HepG2 (cell line): ENCODE data around the gene C12orf43. TPM values are rescaled to one million over a fixed set of nuclear protein-coding genes. Genes with fewer than 3 reads are reported as not detected.

ENCODE experiments used
- ATAC-seq: fragments of 200-7000 bp; cut with Tn5 transposase; 3 replicates; pipeline ENCODE4 v1.9.1; 2020; ENCODE audit warnings: mild to moderate bottlenecking, moderate library complexity
- BruUV-seq: library from RNA; stranded (reverse); fragments of 400-500 nt; replicated peaks from 2 replicates; lab custom pipeline; 2021; lab: Mats Ljungman, UMichigan
- CTCF ChIA-PET: fragments of 300-600 bp; formaldehyde crosslinking; extraction: SDS; loops from one replicate; lab custom pipeline; 2021; ENCODE audit warnings: low total read pairs, inconsistent platforms, low intra/inter-chr PET ratio; lab: Yijun Ruan, JAX
- POLR2A ChIA-PET: fragments of 350-600 bp; sonication (Branson Sonifier 250); formaldehyde crosslinking; loops from one replicate; lab custom pipeline; 2020; ENCODE audit warnings: antibody characterized with exemption, inconsistent platforms; lab: Yijun Ruan, JAX
- DNase-seq: peaks from one replicate; pipeline ENCODE4 v3.0.0-alpha.2; 2015; ENCODE audit warnings: low spot score
- FAIRE-seq: peaks from 3 replicates; lab custom pipeline; 2011; peaks lifted over from hg19 to GRCh38; lab: Jason Lieb, UNC
- H2AFZ ChIP-seq: one replicate; pipeline ENCODE4 v1.6.1; 2011; ENCODE audit warnings: low read length, inconsistent platforms
- H3K27ac ChIP-seq: fragments of 300-600 bp; 3 replicates; pipeline ENCODE4 v1.8.0; 2011; ENCODE audit warnings: mixed run types, mild to moderate bottlenecking, mixed read lengths, low read length, inconsistent platforms; ENCODE audit not compliant: insufficient read depth; ENCODE audit errors: extremely low read length
- H3K27me3 ChIP-seq, 2 experiments: fragments of 200-600 bp in 1 of 2; 2 replicates in 1 of 2; 3 replicates in 1 of 2; pipeline versions ENCODE4 v1.6.0 to v1.8.0; 2011; ENCODE audit warnings: low read length in 2 of 2, mild to moderate bottlenecking in 2 of 2, moderate library complexity in 2 of 2, inconsistent platforms in 1 of 2; ENCODE audit not compliant: insufficient read depth in 2 of 2, control insufficient read depth in 1 of 2
- H3K36me3 ChIP-seq, 2 experiments: fragments of 200-600 bp in 1 of 2; replicated peaks in 1 of 2; 2 replicates in 1 of 2; 3 replicates in 1 of 2; pipeline versions ENCODE4 v1.5.1 to v1.8.0; 2011; ENCODE audit warnings: low read length in 2 of 2, inconsistent platforms in 1 of 2; ENCODE audit not compliant: insufficient read depth in 2 of 2, control insufficient read depth in 1 of 2
- H3K4me1 ChIP-seq: 2 replicates; pipeline ENCODE4 v1.5.1; 2012; ENCODE audit warnings: low read length, inconsistent platforms; ENCODE audit not compliant: insufficient read depth
- H3K4me2 ChIP-seq: 2 replicates; pipeline ENCODE4 v1.6.0; 2011; ENCODE audit warnings: low read depth, low read length, inconsistent platforms
- H3K4me3 ChIP-seq, 3 experiments: fragments of 200-600 bp in 1 of 3; sonication (generic), shearing (Covaris generic) in 1 of 3; replicated peaks in 1 of 3; 2 replicates each; pipeline ENCODE4 v1.5.1; 2011 to 2016; ENCODE audit warnings: low read length in 3 of 3, inconsistent platforms in 2 of 3, low read depth in 2 of 3, mild to moderate bottlenecking in 2 of 3, control low read depth in 1 of 3, mixed read lengths in 1 of 3; ENCODE audit not compliant: insufficient read depth in 1 of 3
- H3K79me2 ChIP-seq: one replicate; pipeline ENCODE4 v1.6.1; 2011; ENCODE audit warnings: low read length, inconsistent platforms; ENCODE audit not compliant: insufficient read depth
- H3K9ac ChIP-seq: 2 replicates; pipeline ENCODE4 v1.6.0; 2011; ENCODE audit warnings: mild to moderate bottlenecking, low read depth, low read length, inconsistent platforms; ENCODE audit not compliant: insufficient read depth
- H3K9me3 ChIP-seq: 2 replicates; pipeline ENCODE4 v1.5.1; 2012; ENCODE audit warnings: mild to moderate bottlenecking, low read length
- H4K20me1 ChIP-seq: 2 replicates; pipeline ENCODE4 v1.6.0; 2011; ENCODE audit warnings: inconsistent platforms, mild to moderate bottlenecking, low read length, moderate library complexity; ENCODE audit not compliant: insufficient read depth
- AGO2 ChIP-seq: fragments of 200-400 bp; formaldehyde crosslinking; optimal IDR thresholded peaks from 2 replicates; pipeline ENCODE3; 2017; ENCODE audit warnings: mild to moderate bottlenecking, low read depth, low read length, moderate library complexity
- ARNT2 ChIP-seq: sonication (generic); formaldehyde crosslinking; IDR thresholded peaks from 2 replicates; pipeline ENCODE4 v1.8.0; 2022; ENCODE audit warnings: mild to moderate bottlenecking, low read depth, missing genetic modification reagents, moderate library complexity
- BRD4 ChIP-seq: sonication (generic); formaldehyde crosslinking; IDR thresholded peaks from 2 replicates; pipeline ENCODE4 v1.4.0; 2020; ENCODE audit warnings: missing genetic modification reagents
- CBX1 ChIP-seq: IDR thresholded peaks from one replicate; pipeline ENCODE4 v1.6.1; 2016; ENCODE audit warnings: antibody characterized with exemption, low read depth
- CHD4 ChIP-seq: fragments of 200-600 bp; sonication (generic); IDR thresholded peaks from 2 replicates; pipeline ENCODE4 v1.7.0; 2017; ENCODE audit warnings: mild to moderate bottlenecking, low read length, borderline replicate concordance
- HOXA9 ChIP-seq: sonication (generic); formaldehyde crosslinking; IDR thresholded peaks from 2 replicates; pipeline ENCODE4 v1.8.1; 2022; ENCODE audit warnings: missing genetic modification reagents, mild to moderate bottlenecking, moderate library complexity, borderline replicate concordance
- MEIS1 ChIP-seq: sonication (generic); formaldehyde crosslinking; IDR thresholded peaks from 2 replicates; pipeline ENCODE4 v1.9.0; 2021; ENCODE audit warnings: mild to moderate bottlenecking, missing genetic modification reagents, moderate library complexity, borderline replicate concordance
- PLRG1 ChIP-seq: fragments of 450-650 bp; conservative IDR thresholded peaks from 2 replicates; pipeline ENCODE4 v1.6.1; 2016
- POLR2G ChIP-seq: fragments of 200-400 bp; formaldehyde crosslinking; IDR thresholded peaks from 2 replicates; pipeline ENCODE4 v1.6.1; 2018; ENCODE audit warnings: mild to moderate bottlenecking, low read depth, low read length, moderate library complexity
- RFX3 ChIP-seq: IDR thresholded peaks from 2 replicates; pipeline ENCODE4 v1.6.1; 2016; ENCODE audit warnings: missing biosample characterization, missing genetic modification reagents
- TCF7 ChIP-seq: sonication (generic); IDR thresholded peaks from 2 replicates; pipeline ENCODE4 v1.6.1; 2016; ENCODE audit warnings: antibody characterized with exemption, low read depth
- TSC22D2 ChIP-seq: sonication (generic); formaldehyde crosslinking; IDR thresholded peaks from 2 replicates; pipeline ENCODE4 v1.5.1; 2020; ENCODE audit warnings: missing genetic modification reagents, mild to moderate bottlenecking, borderline replicate concordance
- ZBTB7A ChIP-seq: sonication (generic); formaldehyde crosslinking; IDR thresholded peaks from 2 replicates; pipeline ENCODE4 v1.8.0; 2022; ENCODE audit warnings: mild to moderate bottlenecking, missing genetic modification reagents
- ZNF451 ChIP-seq: sonication (generic); formaldehyde crosslinking; IDR thresholded peaks from 2 replicates; pipeline ENCODE4 v1.5.0; 2020; ENCODE audit warnings: mild to moderate bottlenecking, missing genetic modification reagents
- ZNF557 ChIP-seq: sonication (generic); formaldehyde crosslinking; IDR thresholded peaks from 2 replicates; pipeline ENCODE4 v1.4.0; 2020; ENCODE audit warnings: missing genetic modification reagents
- ZNF564 ChIP-seq: sonication (generic); formaldehyde crosslinking; IDR thresholded peaks from 2 replicates; pipeline ENCODE4 v1.8.1; 2023; ENCODE audit warnings: mild to moderate bottlenecking, missing genetic modification reagents
- ZNF572 ChIP-seq: sonication (generic); formaldehyde crosslinking; IDR thresholded peaks from 2 replicates; pipeline ENCODE4 v1.5.1; 2020; ENCODE audit warnings: mild to moderate bottlenecking, missing genetic modification reagents
- ZNF75D ChIP-seq: sonication (generic); formaldehyde crosslinking; IDR thresholded peaks from 2 replicates; pipeline ENCODE4 v1.8.1; 2023; ENCODE audit warnings: missing genetic modification reagents, mild to moderate bottlenecking, borderline replicate concordance
- ZSCAN25 ChIP-seq: sonication (generic); formaldehyde crosslinking; IDR thresholded peaks from 2 replicates; pipeline ENCODE4 v1.8.0; 2022; ENCODE audit warnings: mild to moderate bottlenecking, missing genetic modification reagents
- WGBS: methylation state at CpG from one replicate; pipeline ENCODE4 v1.1.6; 2017; ENCODE audit warnings: low lambda C conversion rate; 5-methylcytosine and 5-hydroxymethylcytosine counted together
- in situ Hi-C: cut with HindIII; loops from 2 replicates; pipeline ENCODE4 v1.10.0; 2017; ENCODE audit warnings: low pct_unique_long_range_greater_than_20kb; ENCODE audit not compliant: extremely low pct_ligation_motif_present
- intact Hi-C: fragments of 100-400 bp; cut with micrococcal nuclease; formaldehyde crosslinking; loops from one replicate; pipeline ENCODE4 v1.10.0; 2022; ENCODE audit not compliant: unreplicated experiment
- polyA plus RNA-seq, 8 experiments: library from polyadenylated mRNA; depleted of rRNA in 3 of 8; stranded (reverse) in 7 of 8; unstranded in 1 of 8; fragments of >200 nt; fragmentation: Illumina TruSeq in 4 of 8; extraction: Trizol in 4 of 8; gene quantifications; 2 replicates each; pipeline versions ENCODE4 v1.2.1 to v1.2.3, GENCODE V29; 2011 to 2016; ENCODE audit warnings: low read depth in 4 of 8, missing spikeins in 1 of 8, mixed read lengths in 1 of 8; ENCODE audit not compliant: insufficient read depth in 1 of 8
- total RNA-seq, 5 experiments: library from RNA; depleted of rRNA; stranded (reverse); fragments of >200 nt; fragmentation: Illumina TruSeq; extraction: Trizol; gene quantifications; 2 replicates each; pipeline ENCODE4 v1.2.3, GENCODE V29; 2016; ENCODE audit warnings: low read depth in 1 of 5
- TF ChIP-seq, protein P1 (sequence below): sonication (generic); formaldehyde crosslinking; IDR thresholded peaks from 2 replicates; pipeline ENCODE4 v1.5.0; 2020; ENCODE audit warnings: mild to moderate bottlenecking, low read depth, missing genetic modification reagents, borderline replicate concordance
- TF ChIP-seq, protein P2 (sequence below): sonication (generic); formaldehyde crosslinking; IDR thresholded peaks from 2 replicates; pipeline ENCODE4 v1.5.0; 2020; ENCODE audit warnings: mild to moderate bottlenecking, missing genetic modification reagents
- TF ChIP-seq, protein P3 (sequence below): sonication (generic); IDR thresholded peaks from 2 replicates; pipeline ENCODE4 v1.6.1; 2016; ENCODE audit warnings: low read depth, borderline replicate concordance

Gene C12orf43
- total and polyA plus RNA-seq, 2 of the 13 experiments (the other 11 are each of a cell fraction or from before 2014, with no cell fraction given) = 7.9 to 11.1 TPM

DNA sequence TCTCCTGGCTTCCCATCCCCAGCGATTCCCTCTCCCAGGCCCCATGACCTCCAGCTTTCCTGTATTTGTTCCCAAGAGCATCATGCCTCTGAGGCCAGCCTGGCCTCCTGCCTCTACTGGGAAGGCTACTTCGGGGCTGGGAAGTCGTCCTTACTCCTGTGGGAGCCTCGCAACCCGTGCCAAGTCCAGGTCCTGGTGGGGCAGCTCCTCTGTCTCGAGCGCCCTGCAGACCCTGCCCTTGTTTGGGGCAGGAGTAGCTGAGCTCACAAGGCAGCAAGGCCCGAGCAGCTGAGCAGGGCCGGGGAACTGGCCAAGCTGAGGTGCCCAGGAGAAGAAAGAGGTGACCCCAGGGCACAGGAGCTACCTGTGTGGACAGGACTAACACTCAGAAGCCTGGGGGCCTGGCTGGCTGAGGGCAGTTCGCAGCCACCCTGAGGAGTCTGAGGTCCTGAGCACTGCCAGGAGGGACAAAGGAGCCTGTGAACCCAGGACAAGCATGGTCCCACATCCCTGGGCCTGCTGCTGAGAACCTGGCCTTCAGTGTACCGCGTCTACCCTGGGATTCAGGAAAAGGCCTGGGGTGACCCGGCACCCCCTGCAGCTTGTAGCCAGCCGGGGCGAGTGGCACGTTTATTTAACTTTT is 14.3 kb downstream of the C12orf43 start (continued):
- TF ChIP-seq ZNF451 (CRISPR knock-in tag) (no peak), ZNF75D (CRISPR knock-in tag) (no peak), MEIS1 (no peak), HOXA9 (CRISPR knock-in tag) (0 out of 2 replicates have a peak, but pooled peaks have one; percentile 62), ZNF572 (CRISPR knock-in tag) (no peak), RFX3 (no peak), ZNF564 (CRISPR knock-in tag) (no peak), ZBTB7A (CRISPR knock-in tag) (no peak), BRD4 (CRISPR knock-in tag) (no peak), ZNF557 (CRISPR knock-in tag) (no peak), AGO2 (peak; percentile 97)
- TF ChIP-seq, protein P1, sequence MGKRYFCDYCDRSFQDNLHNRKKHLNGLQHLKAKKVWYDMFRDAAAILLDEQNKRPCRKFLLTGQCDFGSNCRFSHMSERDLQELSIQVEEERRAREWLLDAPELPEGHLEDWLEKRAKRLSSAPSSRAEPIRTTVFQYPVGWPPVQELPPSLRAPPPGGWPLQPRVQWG (CRISPR knock-in tag) = no peak

DNA sequence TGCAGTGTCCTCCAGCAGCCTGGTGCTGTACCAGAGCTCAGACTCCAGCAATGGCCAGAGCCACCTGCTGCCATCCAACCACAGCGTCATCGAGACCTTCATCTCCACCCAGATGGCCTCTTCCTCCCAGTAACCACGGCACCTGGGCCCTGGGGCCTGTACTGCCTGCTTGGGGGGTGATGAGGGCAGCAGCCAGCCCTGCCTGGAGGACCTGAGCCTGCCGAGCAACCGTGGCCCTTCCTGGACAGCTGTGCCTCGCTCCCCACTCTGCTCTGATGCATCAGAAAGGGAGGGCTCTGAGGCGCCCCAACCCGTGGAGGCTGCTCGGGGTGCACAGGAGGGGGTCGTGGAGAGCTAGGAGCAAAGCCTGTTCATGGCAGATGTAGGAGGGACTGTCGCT is 15.2 kb downstream of the C12orf43 start:
- Histone ChIP-seq H3K4me3 (no peak overlapping the region), H3K27me3 (no peaks in the 10 kb centered on the region), H4K20me1 (0 out of 2 replicates have a peak, but pooled peaks cover 3% of the 10 kb centered on the region), H3K36me3 (peaks cover 46 to 90% of the 10 kb centered on the region in 2 experiments), H3K4me2 (no peak overlapping the region), H2AFZ (no peak overlapping the region), H3K79me2 (no peaks in the 10 kb centered on the region), H3K4me1 (peaks cover 16% of the 10 kb centered on the region; the same call in 1 of the 2 replicates), H3K27ac (no peak overlapping the region), H3K9me3 (no peaks in the 10 kb centered on the region), H3K9ac (no peak overlapping the region)
- intact Hi-C loops = no loop called here
- no peak for FAIRE-seq
- BruUV-seq = no TSS peak
- no peak for DNase-seq
- CTCF ChIA-PET = no interaction called here
- WGBS = no CpG with 5 or more reads among the region's 11 CpGs
- POLR2A ChIA-PET = interaction anchor here (0.7 to 6.7 kb wide), 7 partner anchors 8 to 296 kb away, joined by 3 to 114 read pairs (median 12); partner anchors contain the start of genes C12orf43 and HNF1A
- in situ Hi-C loops = no loop called here
- ATAC-seq = peak; percentile 1; the same call in 2 of the 3 replicates
- TF ChIP-seq ZSCAN25 (CRISPR knock-in tag) (no peak), CHD4 (no peak), TCF7 (no peak), POLR2G (peak; percentile 3; the same call in 1 of the 2 replicates), ARNT2 (CRISPR knock-in tag) (no peak), PLRG1 (no peak), TSC22D2 (CRISPR knock-in tag) (no peak), CBX1 (no peak)
- TF ChIP-seq, protein P2, sequence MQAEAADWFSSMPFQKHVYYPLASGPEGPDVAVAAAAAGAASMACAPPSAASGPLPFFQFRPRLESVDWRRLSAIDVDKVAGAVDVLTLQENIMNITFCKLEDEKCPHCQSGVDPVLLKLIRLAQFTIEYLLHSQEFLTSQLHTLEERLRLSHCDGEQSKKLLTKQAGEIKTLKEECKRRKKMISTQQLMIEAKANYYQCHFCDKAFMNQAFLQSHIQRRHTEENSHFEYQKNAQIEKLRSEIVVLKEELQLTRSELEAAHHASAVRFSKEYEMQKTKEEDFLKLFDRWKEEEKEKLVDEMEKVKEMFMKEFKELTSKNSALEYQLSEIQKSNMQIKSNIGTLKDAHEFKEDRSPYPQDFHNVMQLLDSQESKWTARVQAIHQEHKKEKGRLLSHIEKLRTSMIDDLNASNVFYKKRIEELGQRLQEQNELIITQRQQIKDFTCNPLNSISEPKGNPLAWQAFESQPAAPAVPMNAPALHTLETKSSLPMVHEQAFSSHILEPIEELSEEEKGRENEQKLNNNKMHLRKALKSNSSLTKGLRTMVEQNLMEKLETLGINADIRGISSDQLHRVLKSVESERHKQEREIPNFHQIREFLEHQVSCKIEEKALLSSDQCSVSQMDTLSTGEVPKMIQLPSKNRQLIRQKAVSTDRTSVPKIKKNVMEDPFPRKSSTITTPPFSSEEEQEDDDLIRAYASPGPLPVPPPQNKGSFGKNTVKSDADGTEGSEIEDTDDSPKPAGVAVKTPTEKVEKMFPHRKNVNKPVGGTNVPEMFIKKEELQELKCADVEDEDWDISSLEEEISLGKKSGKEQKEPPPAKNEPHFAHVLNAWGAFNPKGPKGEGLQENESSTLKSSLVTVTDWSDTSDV (CRISPR knock-in tag) = no peak
- TF ChIP-seq, protein P3, sequence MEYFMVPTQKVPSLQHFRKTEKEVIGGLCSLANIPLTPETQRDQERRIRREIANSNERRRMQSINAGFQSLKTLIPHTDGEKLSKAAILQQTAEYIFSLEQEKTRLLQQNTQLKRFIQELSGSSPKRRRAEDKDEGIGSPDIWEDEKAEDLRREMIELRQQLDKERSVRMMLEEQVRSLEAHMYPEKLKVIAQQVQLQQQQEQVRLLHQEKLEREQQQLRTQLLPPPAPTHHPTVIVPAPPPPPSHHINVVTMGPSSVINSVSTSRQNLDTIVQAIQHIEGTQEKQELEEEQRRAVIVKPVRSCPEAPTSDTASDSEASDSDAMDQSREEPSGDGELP = no peak
